ENCODE data around the gene CCSER1.
"Not testable (repeated sequence)": the region's sequence is repeated elsewhere in the genome, so short reads cannot be mapped to it uniquely, and the experiment has no call there.

Gene CCSER1

DNA sequence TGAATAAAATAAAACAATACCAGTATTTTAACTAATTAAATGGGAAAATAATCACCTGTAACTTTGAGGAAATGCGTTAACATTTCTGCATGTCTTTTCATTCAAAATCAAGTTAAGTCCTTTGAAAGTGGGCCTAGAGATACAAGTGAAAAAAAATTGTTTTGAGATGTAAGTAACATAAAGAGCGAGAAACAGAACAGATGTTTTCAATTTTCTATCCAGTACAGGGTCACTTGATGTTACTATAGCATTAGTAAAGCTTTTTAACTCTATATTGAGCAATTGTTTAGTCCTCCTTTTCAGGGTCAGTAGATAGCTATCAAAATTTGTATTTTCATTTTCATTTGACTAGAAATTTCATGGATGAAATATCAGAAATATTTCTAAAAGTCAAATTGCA, 761.4 kb downstream of the CCSER1 start:
- Histone ChIP-seq H3K27ac (ENCODE audit: low read depth, low read length) (no peak overlapping the region), H3K23ac (ENCODE audit: low read length) (no peak overlapping the region), H2AFZ (ENCODE audit: insufficient read depth, low read length, poor library complexity) (no peak overlapping the region), H4K8ac (ENCODE audit: low read depth, low read length) (no peak overlapping the region), H3K14ac (ENCODE audit: low read length) (no peak overlapping the region), H4K12ac (ENCODE audit: low read depth, low read length) (no peak overlapping the region), H3K4me2 (ENCODE audit: low read length) (no peak overlapping the region), H4K91ac (ENCODE audit: low read depth, low read length) (no peak overlapping the region), H2BK12ac (ENCODE audit: low read length) (no peak overlapping the region), H3K4me3 (ENCODE audit: low read depth, low read length) (no peak overlapping the region), H3K27me3 (ENCODE audit: insufficient read depth, low read length) (no peaks in the 10 kb centered on the region), H3K79me1 (ENCODE audit: low read length) (no peaks in the 10 kb centered on the region), H2BK5ac (ENCODE audit: low read depth, low read length, poor library complexity) (no peak overlapping the region), H3K4ac (ENCODE audit: low read depth, low read length) (no peak overlapping the region), H3K18ac (ENCODE audit: low read length) (no peak overlapping the region), H3K4me1 (ENCODE audit: control insufficient read depth in 1 of 2, insufficient read depth in 2 of 2, low read length in 2 of 2) (no peaks in the 10 kb centered on the region), H3K79me2 (ENCODE audit: control insufficient read depth, insufficient read depth, low read length, poor library complexity) (no peaks in the 10 kb centered on the region), H3K36me3 (ENCODE audit: control insufficient read depth in 1 of 2, insufficient read depth in 2 of 2, low read length in 2 of 2) (no peaks in the 10 kb centered on the region), H2AK5ac (ENCODE audit: low read length) (no peak overlapping the region), H3K9ac (ENCODE audit: low read length) (no peak overlapping the region), H3K9me3 (ENCODE audit: insufficient read depth, low read depth, low read length) (no peaks in the 10 kb centered on the region), H2BK120ac (ENCODE audit: insufficient read depth, low read length, poor library complexity) (no peak overlapping the region)
- DNase-seq = no peak
- WGBS (ENCODE audit: extremely low coverage, insufficient coverage, insufficient read length) = no CpG with 5 or more reads among the region's 2 CpGs

DNA sequence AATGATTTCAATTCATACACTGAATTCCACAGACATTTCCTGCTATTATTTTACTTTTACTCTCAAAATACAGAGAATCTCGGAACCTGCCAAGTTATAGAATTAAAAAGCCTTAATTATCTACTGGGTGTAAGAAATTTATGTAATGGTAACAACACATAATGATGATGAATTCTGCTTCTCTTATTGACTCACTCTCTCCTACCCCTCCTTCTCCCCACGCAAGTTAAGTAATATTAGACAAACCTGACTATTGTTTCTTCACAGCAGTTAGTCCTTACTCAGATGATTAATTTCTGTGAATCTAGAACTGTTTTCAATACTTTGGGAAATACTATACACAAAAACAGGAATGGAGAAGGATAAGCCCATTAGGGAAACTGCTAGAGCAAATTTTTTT, 762.0 kb downstream of the CCSER1 start:
- DNase-seq = no peak
- Histone ChIP-seq H4K91ac (ENCODE audit: low read depth, low read length) (no peak overlapping the region), H3K36me3 (ENCODE audit: control insufficient read depth in 1 of 2, insufficient read depth in 2 of 2, low read length in 2 of 2) (no peaks in the 10 kb centered on the region), H3K18ac (ENCODE audit: low read length) (no peak overlapping the region), H2BK5ac (ENCODE audit: low read depth, low read length, poor library complexity) (no peak overlapping the region), H2AK5ac (ENCODE audit: low read length) (no peak overlapping the region), H3K79me2 (ENCODE audit: control insufficient read depth, insufficient read depth, low read length, poor library complexity) (no peaks in the 10 kb centered on the region), H3K23ac (ENCODE audit: low read length) (no peak overlapping the region), H4K12ac (ENCODE audit: low read depth, low read length) (no peak overlapping the region), H4K8ac (ENCODE audit: low read depth, low read length) (no peak overlapping the region), H2BK120ac (ENCODE audit: insufficient read depth, low read length, poor library complexity) (no peak overlapping the region), H3K79me1 (ENCODE audit: low read length) (no peaks in the 10 kb centered on the region), H3K27me3 (ENCODE audit: insufficient read depth, low read length) (no peaks in the 10 kb centered on the region), H3K14ac (ENCODE audit: low read length) (no peak overlapping the region), H3K4me2 (ENCODE audit: low read length) (no peak overlapping the region), H3K4ac (ENCODE audit: low read depth, low read length) (no peak overlapping the region), H3K9me3 (ENCODE audit: insufficient read depth, low read depth, low read length) (no peaks in the 10 kb centered on the region), H2BK12ac (ENCODE audit: low read length) (no peak overlapping the region), H2AFZ (ENCODE audit: insufficient read depth, low read length, poor library complexity) (no peak overlapping the region), H3K27ac (ENCODE audit: low read depth, low read length) (no peak overlapping the region), H3K4me1 (ENCODE audit: control insufficient read depth in 1 of 2, insufficient read depth in 2 of 2, low read length in 2 of 2) (no peaks in the 10 kb centered on the region), H3K9ac (ENCODE audit: low read length) (no peak overlapping the region), H3K4me3 (ENCODE audit: low read depth, low read length) (no peak overlapping the region)
- no CpG with 5 or more reads among the region's 2 CpGs for WGBS (ENCODE audit: extremely low coverage, insufficient coverage, insufficient read length)

DNA sequence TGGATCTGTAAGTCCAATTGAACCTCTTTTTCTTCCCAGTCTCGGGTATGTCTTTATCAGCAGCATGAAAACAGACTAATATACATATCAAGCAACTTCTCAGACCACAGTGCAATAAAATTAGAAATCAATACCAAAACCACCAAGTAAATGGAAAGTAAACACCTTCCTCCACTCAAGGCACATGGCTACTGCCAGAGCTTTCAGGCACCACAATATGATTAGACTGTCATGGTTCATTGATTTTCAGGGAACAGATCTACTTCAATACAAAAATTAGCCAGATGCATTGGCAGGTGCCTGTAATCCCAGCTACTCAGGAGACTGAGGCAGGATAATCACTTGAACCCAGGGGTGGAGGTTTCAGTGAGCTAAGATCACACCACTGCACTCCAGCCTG, 776.2 kb downstream of the CCSER1 start:
- not testable (repeated sequence) for H3K4me1 ChIP-seq (ENCODE audit: control insufficient read depth in 1 of 2, insufficient read depth in 2 of 2, low read length in 2 of 2); H3K4ac ChIP-seq (ENCODE audit: low read depth, low read length); H2AK5ac ChIP-seq (ENCODE audit: low read length); H3K79me1 ChIP-seq (ENCODE audit: low read length); H3K36me3 ChIP-seq (ENCODE audit: control insufficient read depth in 1 of 2, insufficient read depth in 2 of 2, low read length in 2 of 2); H4K91ac ChIP-seq (ENCODE audit: low read depth, low read length); H2BK12ac ChIP-seq (ENCODE audit: low read length); H3K79me2 ChIP-seq (ENCODE audit: control insufficient read depth, insufficient read depth, low read length, poor library complexity); H3K23ac ChIP-seq (ENCODE audit: low read length); H2BK5ac ChIP-seq (ENCODE audit: low read depth, low read length, poor library complexity); H2BK120ac ChIP-seq (ENCODE audit: insufficient read depth, low read length, poor library complexity); H3K9ac ChIP-seq (ENCODE audit: low read length); DNase-seq; H3K4me3 ChIP-seq (ENCODE audit: low read depth, low read length); H3K9me3 ChIP-seq (ENCODE audit: insufficient read depth, low read depth, low read length); H4K12ac ChIP-seq (ENCODE audit: low read depth, low read length); H3K14ac ChIP-seq (ENCODE audit: low read length); H3K18ac ChIP-seq (ENCODE audit: low read length); H2AFZ ChIP-seq (ENCODE audit: insufficient read depth, low read length, poor library complexity); H3K27ac ChIP-seq (ENCODE audit: low read depth, low read length); H3K27me3 ChIP-seq (ENCODE audit: insufficient read depth, low read length); H3K4me2 ChIP-seq (ENCODE audit: low read length); H4K8ac ChIP-seq (ENCODE audit: low read depth, low read length)
- no CpG with 5 or more reads among the region's 1 CpG for WGBS (ENCODE audit: extremely low coverage, insufficient coverage, insufficient read length)

DNA sequence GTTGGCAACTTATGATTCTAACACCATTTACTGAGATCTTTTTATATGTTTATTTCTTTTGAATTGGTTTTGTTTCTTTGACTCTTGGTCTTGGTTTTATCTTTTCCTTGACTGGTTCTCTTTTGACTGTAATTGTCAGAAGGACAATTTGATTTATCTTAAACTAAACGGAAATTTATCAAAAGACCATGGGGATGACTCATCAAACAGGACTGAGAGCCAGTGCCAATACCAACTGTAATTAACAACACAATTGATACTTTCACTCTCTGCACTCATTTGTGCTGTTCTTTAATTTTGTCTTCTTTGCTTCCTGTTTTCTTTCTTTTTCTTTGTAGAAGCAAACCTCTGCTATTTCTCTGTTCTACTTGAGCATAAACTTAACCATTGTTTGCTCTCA, 776.8 kb downstream of the CCSER1 start:
- H2BK5ac ChIP-seq (ENCODE audit: low read depth, low read length, poor library complexity) = no peak overlapping the region
- no CpG with 5 or more reads among the region's 1 CpG for WGBS (ENCODE audit: extremely low coverage, insufficient coverage, insufficient read length)
- H3K9ac ChIP-seq (ENCODE audit: low read length) = no peak overlapping the region
- no peaks in the 10 kb centered on the region for H3K4me1 ChIP-seq (ENCODE audit: control insufficient read depth in 1 of 2, insufficient read depth in 2 of 2, low read length in 2 of 2)
- no peak overlapping the region for H4K91ac ChIP-seq (ENCODE audit: low read depth, low read length)
- no peak overlapping the region for H2BK120ac ChIP-seq (ENCODE audit: insufficient read depth, low read length, poor library complexity)
- H3K27ac ChIP-seq (ENCODE audit: low read depth, low read length) = no peak overlapping the region
- no peaks in the 10 kb centered on the region for H3K36me3 ChIP-seq (ENCODE audit: control insufficient read depth in 1 of 2, insufficient read depth in 2 of 2, low read length in 2 of 2)
- no peak overlapping the region for H3K18ac ChIP-seq (ENCODE audit: low read length)
- no peak overlapping the region for H2AFZ ChIP-seq (ENCODE audit: insufficient read depth, low read length, poor library complexity)
- no peak overlapping the region for H3K23ac ChIP-seq (ENCODE audit: low read length)
- H3K79me1 ChIP-seq (ENCODE audit: low read length) = no peaks in the 10 kb centered on the region
- H2AK5ac ChIP-seq (ENCODE audit: low read length) = no peak overlapping the region
- peaks cover 2% of the 10 kb centered on the region for H3K9me3 ChIP-seq (ENCODE audit: insufficient read depth, low read depth, low read length)
- H3K4me3 ChIP-seq (ENCODE audit: low read depth, low read length) = no peak overlapping the region
- H3K4me2 ChIP-seq (ENCODE audit: low read length) = no peak overlapping the region
- H2BK12ac ChIP-seq (ENCODE audit: low read length) = no peak overlapping the region
- no peak for DNase-seq
- no peak overlapping the region for H4K8ac ChIP-seq (ENCODE audit: low read depth, low read length)
- no peak overlapping the region for H3K4ac ChIP-seq (ENCODE audit: low read depth, low read length)
- H3K79me2 ChIP-seq (ENCODE audit: control insufficient read depth, insufficient read depth, low read length, poor library complexity) = no peaks in the 10 kb centered on the region
- no peak overlapping the region for H4K12ac ChIP-seq (ENCODE audit: low read depth, low read length)
- H3K27me3 ChIP-seq (ENCODE audit: insufficient read depth, low read length) = no peaks in the 10 kb centered on the region
- no peak overlapping the region for H3K14ac ChIP-seq (ENCODE audit: low read length)

Data from trophoblast cell (in vitro differentiated cells and primary cell).